ENCODE data around the gene NUP54.

GRCh38 chr4:76178296-76178695, 30.1 kb upstream of the NUP54 start:
- TF ChIP-seq EZH2 (IDR thresholded peaks at IDR 0.05; ENCODE audit: insufficient read depth, poor library complexity, severe bottlenecking) (no peak), EZH2phosphoT487 (IDR thresholded peaks at IDR 0.05; ENCODE audit: insufficient read depth, low read depth) (no peak)

Data from GM23248 (cell line).